Spleen (tissue), 7 donors: ENCODE results near the gene TBC1D22A.

Experiments used
- POLR2AphosphoS5 ChIP-seq, 3 donors: sonication (generic); formaldehyde crosslinking; IDR thresholded peaks; one replicate each; pipeline ENCODE4 v1.5.1; 2017; ENCODE audit warnings: antibody characterized with exemption in 3 of 3
- TF ChIP-seq, protein P1 (sequence below), 11 experiments: fragments of 200-600 bp in 7 of 11; fragments of 450-650 bp in 4 of 11; sonication (generic) in 4 of 11; IDR thresholded peaks in 8 of 11; conservative IDR thresholded peaks in 3 of 11; 1 replicate in 7 of 11; 2 replicates in 4 of 11; pipeline versions ENCODE4 v1.4.0 to v1.8.0; 2016 to 2021; ENCODE audit warnings: antibody characterized with exemption in 11 of 11, inconsistent platforms in 4 of 11, mild to moderate bottlenecking in 1 of 11
- donor health status: DM: no; HTN: no; CAD: no; lungs with moderate emphysema.
- donor health status: DM: no; HTN: no; CAD: no.
- donor health status: DM: no; HTN: no; CAD: no.

DNA sequence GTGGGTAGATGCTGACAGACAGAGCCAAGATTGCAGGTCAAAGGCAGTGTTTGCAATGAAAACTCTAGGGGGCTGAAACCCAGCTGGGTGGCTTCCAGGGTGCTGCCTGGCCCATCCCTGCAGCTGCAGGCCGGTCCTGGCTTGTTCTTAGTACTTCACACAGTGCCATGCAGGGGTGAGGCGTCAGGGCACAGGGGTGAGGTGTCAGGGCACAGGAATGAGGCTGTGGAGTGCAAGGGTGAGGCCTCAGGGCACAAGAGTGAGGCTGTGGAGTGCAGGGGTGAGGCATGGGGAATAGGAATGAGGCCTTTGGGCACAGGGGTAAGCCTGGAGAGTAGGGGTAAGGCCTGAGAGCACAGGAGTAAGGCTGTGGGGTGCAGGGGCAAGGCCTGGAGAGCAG, 337.6 kb downstream of the TBC1D22A start:
- TF ChIP-seq, protein P1, sequence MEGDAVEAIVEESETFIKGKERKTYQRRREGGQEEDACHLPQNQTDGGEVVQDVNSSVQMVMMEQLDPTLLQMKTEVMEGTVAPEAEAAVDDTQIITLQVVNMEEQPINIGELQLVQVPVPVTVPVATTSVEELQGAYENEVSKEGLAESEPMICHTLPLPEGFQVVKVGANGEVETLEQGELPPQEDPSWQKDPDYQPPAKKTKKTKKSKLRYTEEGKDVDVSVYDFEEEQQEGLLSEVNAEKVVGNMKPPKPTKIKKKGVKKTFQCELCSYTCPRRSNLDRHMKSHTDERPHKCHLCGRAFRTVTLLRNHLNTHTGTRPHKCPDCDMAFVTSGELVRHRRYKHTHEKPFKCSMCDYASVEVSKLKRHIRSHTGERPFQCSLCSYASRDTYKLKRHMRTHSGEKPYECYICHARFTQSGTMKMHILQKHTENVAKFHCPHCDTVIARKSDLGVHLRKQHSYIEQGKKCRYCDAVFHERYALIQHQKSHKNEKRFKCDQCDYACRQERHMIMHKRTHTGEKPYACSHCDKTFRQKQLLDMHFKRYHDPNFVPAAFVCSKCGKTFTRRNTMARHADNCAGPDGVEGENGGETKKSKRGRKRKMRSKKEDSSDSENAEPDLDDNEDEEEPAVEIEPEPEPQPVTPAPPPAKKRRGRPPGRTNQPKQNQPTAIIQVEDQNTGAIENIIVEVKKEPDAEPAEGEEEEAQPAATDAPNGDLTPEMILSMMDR (IDR thresholded peaks at IDR 0.05 in 8 of 11, conservative IDR thresholded peaks at IDR 0.05 in 3 of 11): no peak
- no peak for TF ChIP-seq POLR2AphosphoS5 (IDR thresholded peaks at IDR 0.05)
